ENCODE measurements around the gene RIC3. TPM values are rescaled to one million over a fixed set of nuclear protein-coding genes. Genes with fewer than 3 reads are reported as not detected.

RIC3 gene
- polyA plus RNA-seq, 2 donors: 6.2 to 11.6 TPM

DNA sequence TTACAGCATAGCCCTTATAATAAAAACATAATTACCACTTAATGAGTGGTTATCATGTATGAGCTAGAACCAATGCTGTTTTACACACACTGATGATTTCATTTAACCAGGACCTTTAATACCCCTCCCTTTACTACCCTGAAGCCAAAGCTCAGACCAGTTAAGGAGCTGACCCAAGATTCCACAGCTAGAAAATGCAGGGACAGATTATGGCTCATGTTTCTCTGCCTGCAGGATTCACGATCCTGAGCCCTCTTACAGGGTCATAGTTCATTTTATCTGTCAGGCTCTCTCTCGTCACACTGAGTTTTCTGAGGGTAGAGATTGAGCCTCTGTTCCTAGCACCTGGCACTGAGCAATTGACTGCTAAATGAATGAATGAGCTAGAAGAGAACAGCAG, 60.4 kb downstream of the RIC3 start:
- Histone ChIP-seq H3K4me1 (ENCODE audit: control insufficient read depth in 2 of 2, insufficient read depth in 2 of 2, low read length in 1 of 2) (no peaks in the 10 kb centered on the region), H3K36me3 (ENCODE audit: control insufficient read depth in 2 of 2, insufficient read depth in 2 of 2, low read length in 1 of 2) (peaks cover 0 to 4% of the 10 kb centered on the region in 2 donors), H3K9me3 (ENCODE audit: control insufficient read depth in 2 of 2, insufficient read depth in 1 of 2, low read depth in 1 of 2, low read length in 1 of 2) (no peaks in the 10 kb centered on the region), H3K4me3 (ENCODE audit: low read depth in 1 of 2, low read length in 2 of 2) (no peak overlapping the region), H3K27ac (ENCODE audit: low read depth in 2 of 2, low read length in 1 of 2) (no peak overlapping the region), H3K27me3 (ENCODE audit: control insufficient read depth in 1 of 2, insufficient read depth in 2 of 2, low read length in 2 of 2) (no peaks in the 10 kb centered on the region)
- 56 to 80% methylated on average over 2 of the region's 2 CpGs for WGBS, 2 donors

DNA sequence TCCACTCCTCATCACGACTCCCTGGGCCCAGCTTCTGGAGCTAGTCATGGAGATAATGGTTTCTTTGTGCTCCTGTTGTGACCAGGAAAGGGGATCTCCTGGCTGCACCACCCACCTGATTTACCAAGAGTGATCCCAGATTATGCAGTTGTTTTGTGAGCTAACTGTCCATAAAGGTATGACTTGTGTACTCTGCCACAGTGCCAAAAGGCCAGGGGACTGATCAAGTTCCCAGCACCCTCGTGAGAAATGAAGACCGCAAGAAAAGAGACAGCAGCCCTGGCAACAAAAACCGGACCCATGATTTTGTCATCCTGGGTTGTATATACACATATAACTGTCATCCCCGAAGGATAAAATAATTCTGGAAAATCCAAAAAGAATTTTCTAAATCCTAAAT, 61.2 kb downstream of the RIC3 start:
- H3K4me1 ChIP-seq (ENCODE audit: control insufficient read depth in 2 of 2, insufficient read depth in 2 of 2, low read length in 1 of 2): no peaks in the 10 kb centered on the region
- H3K4me3 ChIP-seq (ENCODE audit: low read depth in 1 of 2, low read length in 2 of 2): no peak overlapping the region
- H3K9me3 ChIP-seq (ENCODE audit: control insufficient read depth in 2 of 2, insufficient read depth in 1 of 2, low read depth in 1 of 2, low read length in 1 of 2): no peaks in the 10 kb centered on the region
- WGBS, 2 donors: 84 to 86% methylated on average over 5 of the region's 5 CpGs
- H3K27me3 ChIP-seq (ENCODE audit: control insufficient read depth in 1 of 2, insufficient read depth in 2 of 2, low read length in 2 of 2): no peaks in the 10 kb centered on the region
- H3K27ac ChIP-seq (ENCODE audit: low read depth in 2 of 2, low read length in 1 of 2): no peak overlapping the region
- peaks cover 0 to 4% of the 10 kb centered on the region in 2 donors for H3K36me3 ChIP-seq (ENCODE audit: control insufficient read depth in 2 of 2, insufficient read depth in 2 of 2, low read length in 1 of 2)

DNA sequence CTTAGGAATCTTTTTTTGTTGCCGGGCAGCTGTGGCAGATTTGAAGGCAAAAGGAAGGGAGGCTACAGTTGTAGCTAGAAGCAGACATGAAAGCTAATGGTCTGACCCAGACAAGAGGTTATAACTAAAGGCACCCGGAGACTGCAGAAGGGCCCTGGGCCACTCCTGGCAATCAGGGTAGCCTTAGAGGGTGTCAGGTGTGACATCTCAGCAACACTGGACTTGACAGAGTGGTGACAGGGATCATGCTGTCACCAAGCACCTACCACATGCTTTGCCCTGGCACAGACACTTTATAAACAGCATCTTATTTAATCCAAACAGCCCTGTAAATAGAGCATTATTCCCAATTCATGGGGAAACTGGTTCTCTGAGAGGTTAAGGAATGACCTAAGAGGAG, 62.1 kb downstream of the RIC3 start:
- Histone ChIP-seq H3K27ac (ENCODE audit: low read depth in 2 of 2, low read length in 1 of 2) (no peak overlapping the region), H3K36me3 (ENCODE audit: control insufficient read depth in 2 of 2, insufficient read depth in 2 of 2, low read length in 1 of 2) (peaks cover 0 to 4% of the 10 kb centered on the region in 2 donors), H3K4me3 (ENCODE audit: low read depth in 1 of 2, low read length in 2 of 2) (no peak overlapping the region), H3K4me1 (ENCODE audit: control insufficient read depth in 2 of 2, insufficient read depth in 2 of 2, low read length in 1 of 2) (no peaks in the 10 kb centered on the region), H3K27me3 (ENCODE audit: control insufficient read depth in 1 of 2, insufficient read depth in 2 of 2, low read length in 2 of 2) (no peaks in the 10 kb centered on the region), H3K9me3 (ENCODE audit: control insufficient read depth in 2 of 2, insufficient read depth in 1 of 2, low read depth in 1 of 2, low read length in 1 of 2) (no peaks in the 10 kb centered on the region)
- 82 to 88% methylated on average over 2 of the region's 2 CpGs for WGBS, 2 donors

DNA sequence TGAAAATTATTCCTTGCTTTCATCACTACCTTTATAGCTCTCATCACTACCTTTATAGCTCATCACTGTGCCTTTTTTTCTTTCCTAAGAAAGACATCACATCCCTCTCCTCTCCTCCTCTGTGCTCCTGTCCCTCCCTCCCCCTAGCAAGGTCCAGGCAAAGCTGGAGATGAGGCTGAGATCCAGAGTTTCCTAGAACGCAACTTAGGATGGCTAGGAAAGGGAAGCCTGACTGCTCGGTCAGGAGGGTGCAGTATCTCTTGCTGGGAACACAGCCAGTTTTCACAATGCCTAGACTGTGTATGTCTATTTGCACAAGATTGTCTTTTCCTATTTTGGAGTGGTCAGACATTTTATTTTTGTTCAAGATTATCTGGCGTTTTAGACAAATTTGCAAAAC, 63.2 kb downstream of the RIC3 start:
- Histone ChIP-seq H3K4me1 (ENCODE audit: control insufficient read depth in 2 of 2, insufficient read depth in 2 of 2, low read length in 1 of 2) (no peaks in the 10 kb centered on the region), H3K9me3 (ENCODE audit: control insufficient read depth in 2 of 2, insufficient read depth in 1 of 2, low read depth in 1 of 2, low read length in 1 of 2) (no peaks in the 10 kb centered on the region), H3K4me3 (ENCODE audit: low read depth in 1 of 2, low read length in 2 of 2) (no peak overlapping the region), H3K27ac (ENCODE audit: low read depth in 2 of 2, low read length in 1 of 2) (no peak overlapping the region), H3K36me3 (ENCODE audit: control insufficient read depth in 2 of 2, insufficient read depth in 2 of 2, low read length in 1 of 2) (peaks cover 0 to 5% of the 10 kb centered on the region in 2 donors), H3K27me3 (ENCODE audit: control insufficient read depth in 1 of 2, insufficient read depth in 2 of 2, low read length in 2 of 2) (no peaks in the 10 kb centered on the region)
- 71% methylated on average over 3 of the region's 3 CpGs for WGBS, 2 donors

DNA sequence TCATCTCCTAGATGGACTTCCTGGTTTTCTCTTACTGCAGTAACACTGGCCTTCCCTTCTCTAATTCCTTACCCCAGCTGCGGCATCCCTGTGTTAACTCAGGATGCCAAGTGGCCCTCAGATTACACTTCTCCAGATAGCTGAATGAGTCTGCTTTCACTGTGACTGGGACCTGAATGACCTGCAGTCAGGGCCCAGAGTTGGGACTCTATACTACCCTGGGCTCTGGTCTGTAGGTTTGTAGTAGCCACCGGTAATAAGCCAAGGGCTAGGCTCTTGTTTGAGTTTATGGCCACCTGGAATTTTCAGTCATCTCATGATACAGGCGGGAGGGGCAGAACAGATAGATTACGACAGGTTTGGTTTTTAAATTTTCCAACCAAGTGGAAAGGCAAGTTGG, 63.7 kb downstream of the RIC3 start:
- Histone ChIP-seq H3K9me3 (ENCODE audit: control insufficient read depth in 2 of 2, insufficient read depth in 1 of 2, low read depth in 1 of 2, low read length in 1 of 2) (no peaks in the 10 kb centered on the region), H3K4me1 (ENCODE audit: control insufficient read depth in 2 of 2, insufficient read depth in 2 of 2, low read length in 1 of 2) (no peaks in the 10 kb centered on the region), H3K27ac (ENCODE audit: low read depth in 2 of 2, low read length in 1 of 2) (no peak overlapping the region), H3K36me3 (ENCODE audit: control insufficient read depth in 2 of 2, insufficient read depth in 2 of 2, low read length in 1 of 2) (peaks cover 0 to 2% of the 10 kb centered on the region in 2 donors), H3K4me3 (ENCODE audit: low read depth in 1 of 2, low read length in 2 of 2) (no peak overlapping the region), H3K27me3 (ENCODE audit: control insufficient read depth in 1 of 2, insufficient read depth in 2 of 2, low read length in 2 of 2) (no peaks in the 10 kb centered on the region)
- WGBS, 2 donors: 92 to 95% methylated on average over 4 of the region's 4 CpGs

DNA sequence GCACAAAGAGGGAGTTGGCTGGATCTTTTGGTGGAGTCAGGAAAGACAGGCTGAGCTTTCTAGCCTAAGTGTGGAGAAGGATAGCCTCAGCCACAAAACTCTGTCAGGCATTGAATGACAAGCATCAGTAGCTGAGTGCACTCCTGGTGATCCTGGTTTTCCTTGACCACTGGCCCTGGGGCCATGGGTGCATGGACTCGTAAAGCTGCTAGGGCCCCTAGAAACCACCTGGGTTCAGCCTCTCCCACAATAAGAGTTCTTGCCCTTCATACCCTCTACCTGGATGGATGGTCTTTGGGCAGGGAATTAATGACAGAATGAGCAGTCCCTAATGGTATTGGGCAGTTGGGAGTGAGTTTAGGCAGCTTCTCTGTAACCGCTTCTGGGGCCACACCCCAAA, 64.9 kb downstream of the RIC3 start:
- H3K4me3 ChIP-seq (ENCODE audit: low read depth in 1 of 2, low read length in 2 of 2): no peak overlapping the region
- WGBS, 2 donors: 92 to 94% methylated on average over 2 of the region's 2 CpGs
- H3K4me1 ChIP-seq (ENCODE audit: control insufficient read depth in 2 of 2, insufficient read depth in 2 of 2, low read length in 1 of 2): no peaks in the 10 kb centered on the region
- H3K27me3 ChIP-seq (ENCODE audit: control insufficient read depth in 1 of 2, insufficient read depth in 2 of 2, low read length in 2 of 2): no peaks in the 10 kb centered on the region
- H3K36me3 ChIP-seq (ENCODE audit: control insufficient read depth in 2 of 2, insufficient read depth in 2 of 2, low read length in 1 of 2): peaks cover 0 to 2% of the 10 kb centered on the region in 2 donors
- H3K27ac ChIP-seq (ENCODE audit: low read depth in 2 of 2, low read length in 1 of 2): no peak overlapping the region
- H3K9me3 ChIP-seq (ENCODE audit: control insufficient read depth in 2 of 2, insufficient read depth in 1 of 2, low read depth in 1 of 2, low read length in 1 of 2): no peaks in the 10 kb centered on the region

DNA sequence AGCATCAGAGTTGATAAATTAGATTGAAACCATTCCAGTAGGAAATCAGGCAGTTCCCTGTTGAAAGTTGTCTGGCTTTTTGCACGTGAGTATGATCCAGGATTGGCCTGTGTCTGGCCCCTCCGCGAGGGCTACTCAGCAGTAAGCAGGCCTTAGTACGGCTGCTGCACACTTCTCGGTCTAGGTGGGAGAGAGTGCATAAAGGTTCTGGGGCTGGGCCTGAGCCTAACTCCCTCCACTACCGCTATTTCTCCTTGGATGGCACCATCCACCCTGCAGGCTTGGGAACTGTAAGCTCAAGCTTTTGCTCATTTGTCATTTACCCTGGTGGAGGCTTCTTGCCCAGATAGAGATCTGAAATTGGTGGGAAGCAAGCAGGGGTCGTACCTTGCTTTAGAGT, 65.9 kb downstream of the RIC3 start:
- H3K4me3 ChIP-seq (ENCODE audit: low read depth in 1 of 2, low read length in 2 of 2): no peak overlapping the region
- 76 to 88% methylated on average over 7 of the region's 7 CpGs for WGBS, 2 donors
- no peak overlapping the region for H3K27ac ChIP-seq (ENCODE audit: low read depth in 2 of 2, low read length in 1 of 2)
- no peaks in the 10 kb centered on the region for H3K27me3 ChIP-seq (ENCODE audit: control insufficient read depth in 1 of 2, insufficient read depth in 2 of 2, low read length in 2 of 2)
- H3K4me1 ChIP-seq (ENCODE audit: control insufficient read depth in 2 of 2, insufficient read depth in 2 of 2, low read length in 1 of 2): no peaks in the 10 kb centered on the region
- H3K36me3 ChIP-seq (ENCODE audit: control insufficient read depth in 2 of 2, insufficient read depth in 2 of 2, low read length in 1 of 2): peaks cover 0 to 2% of the 10 kb centered on the region in 2 donors
- no peaks in the 10 kb centered on the region for H3K9me3 ChIP-seq (ENCODE audit: control insufficient read depth in 2 of 2, insufficient read depth in 1 of 2, low read depth in 1 of 2, low read length in 1 of 2)

DNA sequence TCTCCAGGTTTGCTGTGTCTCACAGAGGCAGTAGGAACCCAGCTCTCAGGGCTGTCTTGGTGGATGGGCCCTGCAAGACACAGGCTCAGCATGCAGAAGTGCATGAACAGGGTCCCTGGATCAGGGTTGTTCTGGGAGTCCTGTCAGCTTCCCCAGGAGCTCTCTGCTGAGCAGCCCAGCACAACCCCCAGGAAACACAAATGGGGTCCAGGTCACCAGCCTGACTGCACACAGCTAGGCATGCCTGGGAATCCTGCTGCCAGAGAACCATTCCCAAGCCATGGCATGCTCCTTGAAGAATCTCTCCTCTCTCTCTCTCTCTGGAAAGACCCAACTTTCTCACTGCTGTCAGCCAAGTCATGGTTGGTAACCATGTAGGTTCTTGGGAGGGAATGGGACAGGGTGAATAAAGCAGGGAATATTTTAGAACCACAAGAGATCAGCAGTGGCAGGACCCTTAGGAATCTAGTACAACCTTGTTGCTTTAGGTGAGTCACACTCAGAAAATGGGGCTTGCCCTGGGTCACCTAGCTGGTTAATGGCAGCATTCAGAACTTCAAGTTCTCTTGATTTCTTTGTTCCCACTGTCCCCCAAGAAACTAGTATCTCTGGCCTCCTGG, 66.4 kb downstream of the RIC3 start:
- no peak overlapping the region for H3K4me3 ChIP-seq (ENCODE audit: low read depth in 1 of 2, low read length in 2 of 2)
- no peaks in the 10 kb centered on the region for H3K4me1 ChIP-seq (ENCODE audit: control insufficient read depth in 2 of 2, insufficient read depth in 2 of 2, low read length in 1 of 2)
- H3K27ac ChIP-seq (ENCODE audit: low read depth in 2 of 2, low read length in 1 of 2): no peak overlapping the region
- H3K27me3 ChIP-seq (ENCODE audit: control insufficient read depth in 1 of 2, insufficient read depth in 2 of 2, low read length in 2 of 2): no peaks in the 10 kb centered on the region
- H3K36me3 ChIP-seq (ENCODE audit: control insufficient read depth in 2 of 2, insufficient read depth in 2 of 2, low read length in 1 of 2): peaks cover 0 to 2% of the 10 kb centered on the region in 2 donors
- H3K9me3 ChIP-seq (ENCODE audit: control insufficient read depth in 2 of 2, insufficient read depth in 1 of 2, low read depth in 1 of 2, low read length in 1 of 2): no peaks in the 10 kb centered on the region

DNA sequence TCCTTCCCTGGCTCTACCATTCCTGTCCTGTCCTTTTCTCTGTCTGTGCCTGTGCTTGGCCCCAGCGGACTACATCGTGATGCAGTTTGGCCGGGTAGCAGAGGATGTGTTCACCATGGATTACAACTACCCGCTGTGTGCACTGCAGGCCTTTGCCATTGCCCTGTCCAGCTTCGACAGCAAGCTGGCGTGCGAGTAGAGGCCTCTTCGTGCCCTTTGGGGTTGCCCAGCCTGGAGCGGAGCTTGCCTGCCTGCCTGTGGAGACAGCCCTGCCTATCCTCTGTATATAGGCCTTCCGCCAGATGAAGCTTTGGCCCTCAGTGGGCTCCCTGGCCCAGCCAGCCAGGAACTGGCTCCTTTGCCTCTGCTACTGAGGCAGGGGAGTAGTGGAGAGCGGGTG, 67.4 kb downstream of the RIC3 start:
- Histone ChIP-seq H3K4me1 (ENCODE audit: control insufficient read depth in 2 of 2, insufficient read depth in 2 of 2, low read length in 1 of 2) (no peaks in the 10 kb centered on the region), H3K4me3 (ENCODE audit: low read depth in 1 of 2, low read length in 2 of 2) (no peak overlapping the region), H3K36me3 (ENCODE audit: control insufficient read depth in 2 of 2, insufficient read depth in 2 of 2, low read length in 1 of 2) (peaks cover 0 to 2% of the 10 kb centered on the region in 2 donors), H3K27me3 (ENCODE audit: control insufficient read depth in 1 of 2, insufficient read depth in 2 of 2, low read length in 2 of 2) (no peaks in the 10 kb centered on the region), H3K27ac (ENCODE audit: low read depth in 2 of 2, low read length in 1 of 2) (no peak overlapping the region), H3K9me3 (ENCODE audit: control insufficient read depth in 2 of 2, insufficient read depth in 1 of 2, low read depth in 1 of 2, low read length in 1 of 2) (no peaks in the 10 kb centered on the region)
- WGBS, 2 donors: 92 to 94% methylated on average over 11 of the region's 11 CpGs

DNA sequence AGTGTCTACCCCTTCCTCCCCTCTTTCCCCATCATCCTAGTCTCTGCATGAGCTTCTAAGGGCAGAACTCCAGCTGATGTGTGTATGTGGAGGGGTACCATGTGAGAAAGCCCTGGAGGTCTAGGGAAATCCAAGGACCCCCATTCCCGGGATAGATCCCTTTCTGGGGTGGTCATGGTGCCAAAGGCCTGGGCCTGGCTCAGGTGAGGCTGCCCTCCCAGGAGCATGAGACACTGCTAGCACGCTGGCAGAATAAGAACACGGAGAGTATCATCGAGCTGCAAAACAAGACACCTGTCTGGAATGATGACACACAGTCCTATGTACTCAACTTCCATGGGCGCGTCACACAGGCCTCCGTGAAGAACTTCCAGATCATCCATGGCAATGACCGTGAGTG, 68.2 kb downstream of the RIC3 start:
- no peak overlapping the region for H3K27ac ChIP-seq (ENCODE audit: low read depth in 2 of 2, low read length in 1 of 2)
- no peaks in the 10 kb centered on the region for H3K9me3 ChIP-seq (ENCODE audit: control insufficient read depth in 2 of 2, insufficient read depth in 1 of 2, low read depth in 1 of 2, low read length in 1 of 2)
- H3K4me1 ChIP-seq (ENCODE audit: control insufficient read depth in 2 of 2, insufficient read depth in 2 of 2, low read length in 1 of 2): no peaks in the 10 kb centered on the region
- H3K36me3 ChIP-seq (ENCODE audit: control insufficient read depth in 2 of 2, insufficient read depth in 2 of 2, low read length in 1 of 2): peaks cover 0 to 2% of the 10 kb centered on the region in 2 donors
- no peak overlapping the region for H3K4me3 ChIP-seq (ENCODE audit: low read depth in 1 of 2, low read length in 2 of 2)
- 91 to 92% methylated on average over 8 of the region's 8 CpGs for WGBS, 2 donors
- no peaks in the 10 kb centered on the region for H3K27me3 ChIP-seq (ENCODE audit: control insufficient read depth in 1 of 2, insufficient read depth in 2 of 2, low read length in 2 of 2)
